ENCODE measurements around the gene THAP11. TPM values are rescaled to one million over a fixed set of nuclear protein-coding genes. Genes with fewer than 3 reads are reported as not detected.
A peak's percentile ranks its signal among the peaks of the same experiment; 100 is the strongest.

Gene THAP11
- total and polyA plus RNA-seq, 2 of the 13 experiments (the other 11 are each of a cell fraction or from before 2014, with no cell fraction given): 44.2 to 53.4 TPM

- 0 out of 2 replicates have a peak, but pooled peaks have one; percentile 25 for TF ChIP-seq PHF21A (CRISPR knock-in tag; IDR thresholded peaks at IDR 0.05)
- no peak for TF ChIP-seq ATAD3A (CRISPR knock-in tag; IDR thresholded peaks at IDR 0.05)
- TF ChIP-seq MAFK (conservative IDR thresholded peaks at IDR 0.05 in 1 of 2, IDR thresholded peaks at IDR 0.05 in 1 of 2; ENCODE audit: low read length in 2 of 2): no peak
- peak; percentile 99 for TF ChIP-seq CHD2 (IDR thresholded peaks at IDR 0.05; ENCODE audit: low read depth, low read length)
- TF ChIP-seq ZNF746 (CRISPR knock-in tag; IDR thresholded peaks at IDR 0.05): peak; percentile 65; the same call in 1 of the 2 replicates
- no peak for TF ChIP-seq ZMYM3 (CRISPR knock-in tag; IDR thresholded peaks at IDR 0.05)
- TF ChIP-seq NR2C2 (CRISPR knock-in tag; IDR thresholded peaks at IDR 0.05; ENCODE audit: borderline replicate concordance): peak; percentile 55; the same call in 1 of the 2 replicates
- TF ChIP-seq MAF1 (CRISPR knock-in tag; IDR thresholded peaks at IDR 0.05; ENCODE audit: borderline replicate concordance): peak; percentile 83; the same call in 1 of the 2 replicates
- no peak for TF ChIP-seq ZNF225 (CRISPR knock-in tag; IDR thresholded peaks at IDR 0.05)
- peak; percentile 75; the same call in 1 of the 2 replicates for TF ChIP-seq ZNF670 (CRISPR knock-in tag; IDR thresholded peaks at IDR 0.05; ENCODE audit: borderline replicate concordance)
- TF ChIP-seq ZNF431 (CRISPR knock-in tag; IDR thresholded peaks at IDR 0.05; ENCODE audit: borderline replicate concordance, low read depth): 0 out of 2 replicates have a peak, but pooled peaks have one; percentile 68
- TF ChIP-seq ZNF331 (CRISPR knock-in tag; IDR thresholded peaks at IDR 0.05): peak; percentile 80
- TF ChIP-seq, protein P1, sequence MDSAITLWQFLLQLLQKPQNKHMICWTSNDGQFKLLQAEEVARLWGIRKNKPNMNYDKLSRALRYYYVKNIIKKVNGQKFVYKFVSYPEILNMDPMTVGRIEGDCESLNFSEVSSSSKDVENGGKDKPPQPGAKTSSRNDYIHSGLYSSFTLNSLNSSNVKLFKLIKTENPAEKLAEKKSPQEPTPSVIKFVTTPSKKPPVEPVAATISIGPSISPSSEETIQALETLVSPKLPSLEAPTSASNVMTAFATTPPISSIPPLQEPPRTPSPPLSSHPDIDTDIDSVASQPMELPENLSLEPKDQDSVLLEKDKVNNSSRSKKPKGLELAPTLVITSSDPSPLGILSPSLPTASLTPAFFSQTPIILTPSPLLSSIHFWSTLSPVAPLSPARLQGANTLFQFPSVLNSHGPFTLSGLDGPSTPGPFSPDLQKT (CRISPR knock-in tag; IDR thresholded peaks at IDR 0.05; ENCODE audit: borderline replicate concordance): no peak
- peak; percentile 86; the same call in 1 of the 2 replicates for TF ChIP-seq ZNF703 (CRISPR knock-in tag; IDR thresholded peaks at IDR 0.05; ENCODE audit: borderline replicate concordance)
- TF ChIP-seq MED8 (CRISPR knock-in tag; IDR thresholded peaks at IDR 0.05; ENCODE audit: insufficient replicate concordance): peak; percentile 58
- peak; percentile 66 for TF ChIP-seq ZC3H13 (CRISPR knock-in tag; IDR thresholded peaks at IDR 0.05)
- peak; percentile 93 for TF ChIP-seq SUZ12 (IDR thresholded peaks at IDR 0.05; ENCODE audit: low read depth, low read length)
- peak; percentile 69 for TF ChIP-seq AHDC1 (CRISPR knock-in tag; IDR thresholded peaks at IDR 0.05; ENCODE audit: borderline replicate concordance)
- TF ChIP-seq RBFOX2 (IDR thresholded peaks at IDR 0.05; ENCODE audit: low read depth, low read length): peak; percentile 94
- no peak for TF ChIP-seq KLF13 (CRISPR knock-in tag; IDR thresholded peaks at IDR 0.05)
- no peak for TF ChIP-seq MTF1 (CRISPR knock-in tag; IDR thresholded peaks at IDR 0.05)
- peak; percentile 37 for TF ChIP-seq AGO2 (optimal IDR thresholded peaks at IDR 0.05; ENCODE audit: low read depth, low read length)
- TF ChIP-seq FOXK2 (IDR thresholded peaks at IDR 0.05): no peak
Observed at GRCh38 chr16:67833415-67834241, 8.5 kb upstream of the THAP11 start (continued).

All from HepG2 (cell line).